SIG-M5 (cell line): ENCODE measurements around the gene CPA1.

Experiments
- DNase-seq: peaks from one replicate; lab custom pipeline; 2025; lab: John Stamatoyannopoulos, UW

The CPA1 gene

DNA sequence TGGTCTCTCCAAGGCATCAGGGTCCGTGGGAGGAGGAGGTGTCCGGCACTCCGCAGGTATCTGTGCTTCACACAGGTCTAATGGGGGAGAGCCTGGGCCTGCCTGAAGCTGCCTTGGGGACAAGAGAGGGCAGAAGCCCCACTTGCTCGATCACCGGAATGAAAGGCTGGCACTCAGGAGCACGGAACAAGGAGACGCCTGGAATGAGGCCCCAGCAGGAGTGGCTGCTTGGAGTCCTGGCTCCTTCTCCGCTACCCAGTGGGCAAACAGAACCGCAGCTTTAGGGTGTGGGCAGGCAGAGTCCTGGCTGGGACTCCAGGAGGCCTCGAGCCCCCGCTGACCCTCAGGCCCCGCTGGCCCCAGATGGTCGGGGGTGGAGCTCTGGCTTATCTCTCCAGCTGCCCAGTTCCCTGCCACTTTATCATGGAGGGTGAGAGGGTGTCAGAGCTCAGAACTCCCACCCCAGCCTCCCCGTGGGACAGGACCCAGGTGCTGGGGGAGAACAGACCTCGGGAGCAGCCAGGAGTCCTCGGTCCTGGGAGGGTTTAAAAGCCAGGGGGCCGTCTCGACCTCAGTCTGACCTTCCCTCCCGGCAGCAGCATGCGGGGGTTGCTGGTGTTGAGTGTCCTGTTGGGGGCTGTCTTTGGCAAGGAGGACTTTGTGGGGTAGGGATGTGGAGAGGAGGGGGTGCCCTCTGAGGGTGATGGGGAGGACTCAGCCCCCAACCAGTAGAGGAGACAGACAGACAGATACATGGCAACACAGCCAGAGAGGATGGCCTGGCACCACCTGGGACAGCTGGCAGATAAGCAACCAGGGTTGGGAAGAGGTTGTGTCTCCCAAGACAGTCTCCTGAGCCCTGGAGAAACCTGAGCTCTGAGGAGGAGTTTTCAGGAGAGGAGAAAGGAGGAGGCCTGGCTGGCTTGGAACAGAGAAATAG, at the start of gene CPA1:
TSS of gene CPA1 (plus strand) at position 574 of the 940 bp plus-strand sequence. CDS start at position 601, 27 bp downstream.
- DNase-seq, result no peak

GRCh38 chr7:130332259-130333053, 47.8 kb upstream of the CPA1 start:
- DNase-seq, result no peak

- no peak for DNase-seq
These were observed 46.5 kb upstream of the CPA1 start for GRCh38 chr7:130333832-130334231.

- DNase-seq, result no peak
These were observed 46.0 kb upstream of the CPA1 start for GRCh38 chr7:130334274-130334673.

DNA sequence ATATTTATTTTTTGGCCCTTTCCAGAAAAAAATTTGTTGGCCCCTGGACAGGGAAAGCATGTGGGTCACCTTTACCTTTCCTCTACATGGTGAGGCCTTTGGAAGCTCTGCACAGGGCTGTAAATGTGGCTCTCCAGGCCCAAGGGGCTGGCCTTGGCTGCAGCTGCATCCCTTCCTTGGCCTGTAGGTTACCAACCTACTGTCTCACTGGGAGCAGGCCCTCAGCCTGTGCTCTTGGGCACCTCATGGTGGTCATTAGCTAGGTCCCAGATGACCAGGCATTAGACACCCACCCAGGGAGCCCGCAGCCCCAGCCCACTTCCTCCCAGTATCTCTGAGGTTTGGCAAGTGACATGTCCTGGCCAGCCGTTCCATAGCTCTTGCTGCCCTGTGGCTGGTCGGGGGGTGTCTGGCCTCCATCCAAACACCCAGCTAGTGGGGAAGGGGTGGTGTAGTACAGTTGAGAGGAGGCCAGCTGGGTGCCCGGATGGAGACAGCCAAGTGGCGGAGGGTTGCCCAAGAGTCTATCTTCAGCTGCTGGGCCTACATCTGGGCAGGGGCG, 42.8 kb upstream of the CPA1 start:
- no peak for DNase-seq

- DNase-seq, result no peak
These were observed 42.1 kb upstream of the CPA1 start for GRCh38 chr7:130338233-130338632.

- no peak for DNase-seq
These were observed 38.4 kb upstream of the CPA1 start for GRCh38 chr7:130341882-130342281.

DNA sequence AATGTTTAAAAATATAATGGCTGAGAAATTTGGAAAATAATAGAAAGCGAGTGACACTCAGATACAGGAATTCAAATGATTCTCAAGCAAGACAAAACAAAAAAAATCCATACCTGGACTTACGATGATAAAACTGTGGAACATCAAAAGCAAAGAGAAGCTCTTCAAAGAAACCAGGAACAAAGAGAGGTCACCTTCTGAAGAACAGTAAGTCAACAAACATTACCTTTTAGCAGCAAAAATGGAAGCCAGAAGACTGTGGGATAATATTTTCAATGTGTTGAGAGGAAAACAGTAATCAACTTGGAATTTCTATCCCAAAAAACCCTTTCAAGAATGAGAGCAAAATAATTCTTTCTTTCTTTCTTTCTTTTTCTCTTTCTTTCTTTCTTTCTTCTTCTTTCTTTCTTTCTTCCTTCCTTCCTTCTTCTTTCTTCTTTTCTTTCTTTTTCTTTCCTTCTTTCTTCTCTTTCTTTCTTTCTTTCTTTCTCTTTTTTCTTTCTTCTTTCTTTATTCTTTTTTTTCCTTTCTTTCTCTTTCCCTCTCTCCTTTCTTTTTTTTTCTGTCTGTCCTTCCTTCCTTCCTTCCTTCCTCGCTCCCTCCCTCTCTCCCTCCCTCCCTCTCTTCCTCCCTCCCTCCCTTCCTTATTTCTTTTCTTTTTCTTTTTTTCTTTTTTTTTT, 37.5 kb upstream of the CPA1 start:
- DNase-seq, result no peak

DNA sequence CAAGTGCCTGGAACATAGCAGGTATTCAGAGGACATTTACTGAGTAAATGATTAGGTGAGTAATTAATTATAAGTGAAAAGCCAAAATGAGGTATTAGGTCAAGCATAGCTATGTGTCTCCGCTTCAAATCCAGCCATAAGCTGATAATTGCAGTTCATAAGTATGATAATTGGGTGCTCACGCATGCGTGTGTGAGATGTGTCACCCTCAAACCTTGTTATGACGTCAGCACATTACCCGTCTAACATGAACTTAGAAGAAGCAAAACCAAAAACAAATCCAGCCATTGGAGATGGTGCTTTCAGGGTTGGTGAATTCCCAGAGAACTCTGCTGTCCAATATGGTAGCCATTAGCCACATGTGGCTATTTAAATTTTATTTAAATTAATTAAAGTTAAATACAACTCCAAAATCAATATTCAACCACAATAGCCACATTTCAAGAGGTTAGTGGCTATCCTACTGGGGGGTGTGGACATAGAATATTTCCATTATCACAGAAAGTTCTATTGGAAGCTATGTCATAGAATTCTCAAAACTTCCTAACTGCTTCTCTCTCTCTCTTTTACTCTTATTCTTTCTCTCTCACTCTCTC, 35.9 kb upstream of the CPA1 start, which contains the start of gene CPA5:
TSS of gene CPA5 (plus strand) at position 546 of the 596 bp plus-strand sequence. CDS start 1,670 bp downstream, outside the sequence.
- DNase-seq, result no peak

DNA sequence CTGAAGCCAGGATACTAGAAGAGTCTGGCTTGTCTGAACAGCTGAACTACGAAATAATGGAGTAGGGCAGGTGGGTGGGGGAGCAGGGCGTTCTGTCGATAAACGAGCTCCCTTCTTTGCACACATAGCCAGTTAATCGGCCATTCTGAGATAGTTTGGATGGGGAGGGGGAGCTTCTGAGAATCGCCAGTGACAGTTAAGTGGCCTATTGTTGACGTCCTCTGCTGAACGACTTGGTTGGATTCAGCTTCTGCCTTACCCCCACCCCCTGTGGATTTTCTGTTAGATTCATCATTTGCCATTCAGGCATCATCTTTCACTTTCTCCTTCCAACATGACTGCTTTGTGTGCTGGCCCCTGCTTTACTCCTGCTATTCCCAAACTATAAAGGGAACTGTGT, 35.2 kb upstream of the CPA1 start:
- no peak for DNase-seq

DNA sequence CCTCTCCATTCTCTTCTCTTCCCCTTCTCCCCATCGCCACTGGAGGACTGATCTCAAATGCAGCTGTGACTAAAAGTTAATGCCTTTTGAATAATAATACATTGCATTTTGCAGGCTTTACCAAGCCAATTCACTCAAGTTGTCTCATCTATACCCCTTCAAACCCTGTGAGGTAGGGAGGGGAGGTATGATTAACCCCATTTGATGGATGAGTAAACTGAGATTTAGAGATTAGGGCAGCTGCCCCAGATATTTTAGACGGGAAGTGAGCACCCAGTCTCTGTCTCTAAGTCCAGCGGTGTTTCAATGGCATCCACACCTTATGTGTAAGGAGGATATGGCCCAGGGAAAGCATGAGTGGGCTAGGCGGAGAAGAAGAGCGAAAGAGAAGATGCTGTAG, 34.6 kb upstream of the CPA1 start:
- no peak for DNase-seq

- DNase-seq, result no peak
These were observed 34.0 kb upstream of the CPA1 start for GRCh38 chr7:130346177-130346905.

DNA sequence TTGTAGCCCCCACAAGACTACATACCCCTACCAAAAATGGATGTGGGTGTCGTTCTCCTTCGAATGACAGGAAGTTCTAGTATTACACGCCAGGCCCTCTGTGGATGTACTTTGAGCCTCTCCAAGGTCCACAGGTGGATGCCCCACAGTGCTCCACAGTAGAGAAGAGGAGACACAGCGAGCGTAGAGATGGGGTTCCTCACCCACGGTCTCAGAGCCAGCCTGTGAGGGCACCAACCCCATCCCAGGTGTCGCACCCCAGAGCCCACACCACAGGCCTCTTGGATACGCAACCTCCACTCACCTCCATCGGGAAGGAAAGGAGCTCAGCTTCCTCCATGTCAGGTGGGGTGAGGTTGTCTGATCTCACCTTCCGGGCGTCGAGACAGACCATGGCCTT, 33.4 kb upstream of the CPA1 start:
- DNase-seq, result no peak

- no peak for DNase-seq
These were observed 30.1 kb upstream of the CPA1 start for GRCh38 chr7:130349911-130350782.

DNA sequence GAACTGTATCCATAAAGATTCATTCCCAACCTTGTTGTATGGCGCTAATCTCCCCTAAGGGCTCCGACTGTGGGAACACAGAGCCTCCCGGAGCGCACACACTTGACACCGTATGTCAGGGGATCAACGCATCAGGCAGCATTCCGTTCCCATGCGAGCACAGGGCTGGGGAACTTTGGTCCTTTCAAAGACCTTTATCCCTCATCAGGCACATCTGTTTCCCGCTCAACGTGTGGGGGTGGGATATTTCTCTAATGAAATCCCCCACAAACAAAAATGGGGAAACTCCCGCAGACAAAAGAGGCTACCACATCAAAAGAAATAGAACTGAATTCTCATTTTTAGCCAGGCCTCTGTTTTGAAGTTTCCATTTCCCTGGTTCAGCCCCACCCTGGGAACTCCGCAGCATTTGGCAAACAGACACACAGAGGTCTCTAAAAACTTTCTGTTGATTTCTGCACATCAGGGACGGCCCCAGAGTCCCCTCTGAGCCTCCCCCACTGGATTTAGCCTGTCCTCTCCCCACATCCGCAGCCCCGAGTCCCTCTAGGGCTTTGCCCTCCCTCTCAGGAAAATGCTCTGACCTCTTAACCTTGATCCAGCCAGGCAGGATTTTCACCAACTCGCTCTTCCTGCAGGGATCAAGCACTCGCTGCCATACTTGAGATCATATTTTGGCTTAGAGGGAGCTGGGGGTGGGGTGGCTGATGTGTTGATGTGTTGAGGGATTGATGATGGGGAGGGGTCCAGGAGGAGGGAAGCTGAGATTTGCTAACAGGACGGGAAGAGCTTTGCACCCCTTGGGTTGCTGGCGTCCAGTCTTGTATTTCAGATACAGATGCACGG, 29.1 kb upstream of the CPA1 start:
- no peak for DNase-seq

DNA sequence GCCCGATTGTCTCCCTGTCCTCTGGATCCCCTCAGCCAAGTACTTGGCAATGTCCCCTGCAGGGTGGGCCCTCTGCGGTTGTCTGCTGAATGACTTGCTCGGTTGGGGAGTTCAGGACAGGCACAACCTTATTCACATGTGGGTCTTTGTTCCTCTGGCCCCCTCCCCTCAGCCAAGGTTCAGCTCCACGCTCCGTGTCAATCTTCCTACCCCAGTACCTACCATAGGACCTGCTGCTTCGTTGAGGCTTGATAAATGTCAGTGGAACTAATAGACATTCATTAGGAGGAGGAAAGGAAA, 28.6 kb upstream of the CPA1 start:
- DNase-seq, result no peak

- no peak for DNase-seq
These were observed 27.9 kb upstream of the CPA1 start for GRCh38 chr7:130352194-130353074.

DNA sequence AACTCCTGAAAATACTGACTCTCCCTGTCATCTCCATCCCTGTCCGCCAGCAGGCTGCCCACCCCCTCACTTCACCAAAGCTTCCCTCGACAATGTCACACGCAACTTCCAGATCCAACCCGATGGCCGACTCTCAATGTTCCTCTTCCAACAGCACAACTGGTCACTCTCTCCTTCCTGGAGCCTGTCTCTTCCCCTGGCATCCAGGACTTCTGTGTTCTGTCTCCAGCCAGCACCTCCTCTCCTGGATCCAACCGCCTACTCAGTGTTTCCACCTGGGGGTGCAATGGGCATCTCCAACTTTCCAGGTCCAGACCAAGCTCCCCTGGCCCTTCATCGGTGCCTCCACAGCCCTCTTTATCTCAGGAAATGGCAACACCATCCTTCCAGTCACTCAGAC, 27.1 kb upstream of the CPA1 start:
- DNase-seq, result no peak
